Adrenal gland (tissue), 5 donors: Measurements from ENCODE around the gene LY9.

Experiments used
- CTCF ChIP-seq, 6 experiments: fragments of 450-650 bp in 4 of 6; fragments of 200-600 bp in 2 of 6; sonication (generic) in 1 of 6; IDR thresholded peaks; 1 replicate in 5 of 6; 2 replicates in 1 of 6; pipeline versions ENCODE4 v1.5.1 to v1.8.0; 2016 to 2021; ENCODE audit warnings: antibody characterized with exemption in 6 of 6, mild to moderate bottlenecking in 2 of 6, moderate library complexity in 1 of 6
- POLR2A ChIP-seq, 2 donors: fragments of 450-650 bp; IDR thresholded peaks; one replicate each; pipeline ENCODE4 v1.6.1; 2017; ENCODE audit warnings: antibody characterized with exemption in 2 of 2, mild to moderate bottlenecking in 2 of 2, moderate library complexity in 1 of 2
- donor health status: DM: no; HTN: no; CAD: no.

DNA sequence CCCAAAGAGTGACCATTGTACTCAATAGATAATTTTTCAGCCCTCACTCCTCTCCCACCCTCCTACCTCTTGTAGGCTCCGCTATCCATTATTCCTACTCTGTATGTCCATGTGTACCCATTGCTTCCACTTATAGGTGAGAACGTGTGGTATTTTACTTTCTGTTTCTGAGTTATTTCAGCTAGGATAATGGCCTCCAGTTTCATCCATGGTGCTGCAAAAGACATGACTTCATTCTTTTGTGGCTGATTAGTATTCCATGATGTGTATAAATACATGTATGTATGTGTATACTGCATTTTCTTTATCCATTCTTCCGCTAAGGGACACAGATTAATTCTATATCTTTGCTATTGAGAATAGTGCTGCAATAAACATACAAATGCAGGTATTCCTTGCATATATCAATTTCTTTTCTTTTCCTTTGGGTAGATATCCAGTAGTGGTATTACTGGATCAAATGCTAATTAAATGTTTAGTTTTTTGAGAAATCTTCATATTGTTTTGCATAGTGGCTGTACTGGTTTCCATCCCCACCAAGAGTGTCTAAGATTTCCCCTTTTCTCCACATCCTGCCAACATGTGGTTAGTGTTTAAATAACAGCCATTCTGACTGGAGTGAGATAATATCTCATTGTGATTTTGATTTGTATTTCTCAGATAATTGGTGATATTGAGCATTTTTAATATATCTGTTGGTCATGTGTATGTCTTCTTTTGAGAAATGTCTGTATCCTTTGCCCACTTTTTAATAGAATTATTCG is 4.9 kb downstream of the LY9 start:
- no peak for TF ChIP-seq CTCF (IDR thresholded peaks at IDR 0.05)
- no peak for TF ChIP-seq POLR2A (IDR thresholded peaks at IDR 0.05)
